Tibial nerve (tissue), 4 donors: Measurements from ENCODE around the gene BMPR1B. TPM values are rescaled to one million over a fixed set of nuclear protein-coding genes. Genes with fewer than 3 reads are reported as not detected.
A peak's percentile ranks its signal among the peaks of the same experiment; 100 is the strongest.

Experiments
- DNase-seq, 2 donors: peaks; one replicate each; pipeline ENCODE4 v3.0.0-alpha.2; 2019; ENCODE audit warnings: low spot score in 2 of 2
- H3K27ac ChIP-seq, 4 donors: fragments of 200-600 bp; sonication (generic) in 3 of 4; one replicate each; pipeline ENCODE4 v1.5.1; 2017 to 2019; ENCODE audit warnings: mild to moderate bottlenecking in 1 of 4
- H3K27me3 ChIP-seq, 2 donors: fragments of 200-600 bp; sonication (generic) in 1 of 2; one replicate each; pipeline versions ENCODE4 v1.5.1 to v1.6.0; 2017 to 2019
- H3K36me3 ChIP-seq, 3 donors: fragments of 200-600 bp; sonication (generic); one replicate each; pipeline ENCODE4 v1.5.1; 2018 to 2019
- H3K4me1 ChIP-seq, 4 donors: fragments of 200-600 bp; sonication (generic) in 3 of 4; one replicate each; pipeline ENCODE4 v1.5.1; 2017 to 2019
- H3K4me3 ChIP-seq, 4 donors: fragments of 200-600 bp; sonication (generic) in 3 of 4; one replicate each; pipeline ENCODE4 v1.5.1; 2017 to 2019; ENCODE audit warnings: mild to moderate bottlenecking in 1 of 4, moderate library complexity in 1 of 4
- H3K9me3 ChIP-seq, 4 donors: fragments of 200-600 bp; sonication (generic) in 3 of 4; one replicate each; pipeline ENCODE4 v1.5.1; 2017 to 2019
- CTCF ChIP-seq, 5 experiments: fragments of 200-600 bp in 3 of 5; fragments of 450-650 bp in 2 of 5; sonication (generic) in 3 of 5; IDR thresholded peaks; one replicate each; pipeline ENCODE4 v1.5.1; 2016 to 2019; ENCODE audit warnings: antibody characterized with exemption in 5 of 5, mild to moderate bottlenecking in 3 of 5, moderate library complexity in 2 of 5
- EP300 ChIP-seq, 2 donors: sonication (generic); formaldehyde crosslinking; IDR thresholded peaks; one replicate each; pipeline ENCODE4 v1.6.1; 2017; ENCODE audit warnings: antibody characterized with exemption in 2 of 2, mild to moderate bottlenecking in 1 of 2
- POLR2A ChIP-seq, 2 donors: fragments of 450-650 bp; IDR thresholded peaks; one replicate each; pipeline ENCODE4 v1.6.1; 2017; ENCODE audit warnings: antibody characterized with exemption in 2 of 2, mild to moderate bottlenecking in 2 of 2, moderate library complexity in 2 of 2
- WGBS, 2 donors: methylation state at CpG; one replicate each; pipeline ENCODE4 v1.1.5; 2018; 5-methylcytosine and 5-hydroxymethylcytosine counted together
- total RNA-seq, 4 donors: library from RNA; depleted of rRNA; stranded (reverse); fragments of >200 nt; gene quantifications; one replicate each; pipeline ENCODE4 v1.1.0, GENCODE V29; 2016

The BMPR1B gene
- total RNA-seq, 4 donors from 2014 or later, result 9.3 to 32.1 (median 26.1) TPM

GRCh38 chr4:94811643-94812042 is 53.9 kb downstream of the BMPR1B start:
- TF ChIP-seq EP300 (IDR thresholded peaks at IDR 0.05) (no peak), CTCF (IDR thresholded peaks at IDR 0.05) (no peak), POLR2A (IDR thresholded peaks at IDR 0.05) (no peak)
- no peak overlapping the region for H3K27ac ChIP-seq

GRCh38 chr4:94813221-94813620 is 55.5 kb downstream of the BMPR1B start:
- 92% methylated on average over 6 of the region's 6 CpGs for WGBS, 2 donors
- Histone ChIP-seq H3K4me1 (peaks cover 0 to 29% (median 0%) of the 10 kb centered on the region in 4 donors), H3K36me3 (no peaks in the 10 kb centered on the region), H3K4me3 (no peak overlapping the region), H3K27me3 (no peaks in the 10 kb centered on the region), H3K9me3 (no peaks in the 10 kb centered on the region), H3K27ac (no peak overlapping the region)
- no peak for DNase-seq
- TF ChIP-seq EP300 (IDR thresholded peaks at IDR 0.05), result no peak
- TF ChIP-seq POLR2A (IDR thresholded peaks at IDR 0.05), result no peak
- TF ChIP-seq CTCF (IDR thresholded peaks at IDR 0.05), result no peak

More at GRCh38 chr4:94811643-94812042, 53.9 kb downstream of the BMPR1B start:
- WGBS, 2 donors, result 46 to 49% methylated on average over 5 of the region's 5 CpGs
- no peaks in the 10 kb centered on the region for H3K9me3 ChIP-seq
- DNase-seq, result no peak
- H3K4me1 ChIP-seq, result peaks cover 0 to 34% (median 2%) of the 10 kb centered on the region in 4 donors
- no peaks in the 10 kb centered on the region for H3K27me3 ChIP-seq
- H3K36me3 ChIP-seq, result no peaks in the 10 kb centered on the region
- no peak overlapping the region for H3K4me3 ChIP-seq

- H3K4me1 ChIP-seq, result peaks cover 0 to 34% (median 0%) of the 10 kb centered on the region in 4 donors
- DNase-seq, result no peak
- no peak for TF ChIP-seq CTCF (IDR thresholded peaks at IDR 0.05)
- no peak for TF ChIP-seq EP300 (IDR thresholded peaks at IDR 0.05)
- TF ChIP-seq POLR2A (IDR thresholded peaks at IDR 0.05), result no peak
- H3K27me3 ChIP-seq, result no peaks in the 10 kb centered on the region
- H3K36me3 ChIP-seq, result no peaks in the 10 kb centered on the region
- no peak overlapping the region for H3K4me3 ChIP-seq
- no peaks in the 10 kb centered on the region for H3K9me3 ChIP-seq
- H3K27ac ChIP-seq, result no peak overlapping the region
Observed at GRCh38 chr4:94814237-94814636, 56.5 kb downstream of the BMPR1B start.

- peak overlapping the region in 2 of 4 donors; percentile 5 to 71 for H3K27ac ChIP-seq
Observed at GRCh38 chr4:94819371-94820168, 61.8 kb downstream of the BMPR1B start.

More at GRCh38 chr4:94819371-94820168, 61.8 kb downstream of the BMPR1B start:
- no peak for DNase-seq
- TF ChIP-seq POLR2A (IDR thresholded peaks at IDR 0.05) (no peak), CTCF (IDR thresholded peaks at IDR 0.05) (no peak), EP300 (IDR thresholded peaks at IDR 0.05) (no peak)
- H3K9me3 ChIP-seq, result no peaks in the 10 kb centered on the region
- no peak overlapping the region for H3K4me3 ChIP-seq
- no peaks in the 10 kb centered on the region for H3K36me3 ChIP-seq
- no peaks in the 10 kb centered on the region for H3K27me3 ChIP-seq
- 46 to 48% methylated on average over 4 of the region's 4 CpGs for WGBS, 2 donors
- H3K4me1 ChIP-seq, result peaks cover 0 to 21% (median 0%) of the 10 kb centered on the region in 4 donors
